ENCODE results near the gene MLLT3. TPM values are rescaled to one million over a fixed set of nuclear protein-coding genes. Genes with fewer than 3 reads are reported as not detected.

Gene MLLT3
- total and polyA plus RNA-seq, 2 donors (not counting 3 experiments of a cell fraction or from before 2014, with no cell fraction given): 6.1 to 10.0 TPM

DNA sequence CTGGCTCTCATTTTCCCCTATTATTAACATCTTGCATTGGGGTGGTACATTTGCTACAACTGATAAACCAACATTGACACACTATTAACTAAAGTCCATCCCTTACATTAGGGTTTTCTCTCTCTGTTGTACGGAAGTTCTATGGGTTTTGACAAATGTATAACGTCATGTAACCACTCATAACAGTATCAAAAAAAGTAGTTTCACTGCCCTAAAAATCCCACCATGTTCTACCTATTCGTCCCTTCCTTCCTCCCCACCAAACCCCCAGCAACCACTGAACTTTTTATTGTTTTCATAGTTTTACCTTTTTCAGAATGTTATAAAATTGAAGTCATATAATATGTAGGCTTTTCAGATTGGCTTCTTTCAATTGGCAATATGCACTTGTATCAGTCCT is 40.1 kb downstream of the MLLT3 start:
- Histone ChIP-seq H3K27me3 (ENCODE audit: control insufficient read depth in 2 of 2, insufficient read depth in 2 of 2, low read length in 2 of 2) (no peaks in the 10 kb centered on the region), H3K4me2 (ENCODE audit: insufficient read depth, low read length) (no peak overlapping the region), H3K4me1 (ENCODE audit: control insufficient read depth, extremely low read depth, insufficient read depth, low read length) (no peaks in the 10 kb centered on the region), H2AFZ (ENCODE audit: low read depth, low read length) (no peak overlapping the region), H3K36me3 (ENCODE audit: control insufficient read depth in 2 of 2, extremely low read depth in 1 of 2, insufficient read depth in 2 of 2, low read length in 2 of 2) (no peaks in the 10 kb centered on the region), H3K9me3 (replicated peaks; ENCODE audit: control insufficient read depth, insufficient read depth, low read length) (no peaks in the 10 kb centered on the region), H3K27ac (ENCODE audit: insufficient read depth, low read depth, low read length) (no peak overlapping the region), H3K9ac (replicated peaks; ENCODE audit: extremely low read depth, insufficient read depth, low read length) (no peak overlapping the region), H4K20me1 (replicated peaks; ENCODE audit: control insufficient read depth, extremely low read depth, insufficient read depth, low read length) (no peaks in the 10 kb centered on the region), H3K79me2 (ENCODE audit: control insufficient read depth, insufficient read depth, low read length) (no peaks in the 10 kb centered on the region), H3K4me3 (replicated peaks in 1 of 3; ENCODE audit: insufficient read depth in 1 of 3, low read depth in 1 of 3, low read length in 3 of 3) (no peak overlapping the region), H3K9me1 (replicated peaks; ENCODE audit: control insufficient read depth, extremely low read depth, insufficient read depth, low read length) (no peaks in the 10 kb centered on the region)
- CTCF ChIA-PET: no interaction called here
- FAIRE-seq: no peak
- TF ChIP-seq POLR2A (IDR thresholded peaks at IDR 0.05; ENCODE audit: low read depth, low read length) (no peak), JUN (IDR thresholded peaks at IDR 0.05; ENCODE audit: borderline replicate concordance, insufficient read depth, insufficient read length, low read depth) (no peak), EZH2 (IDR thresholded peaks at IDR 0.05; ENCODE audit: borderline replicate concordance, low read depth, low read length, severe bottlenecking) (no peak), POLR2AphosphoS5 (IDR thresholded peaks at IDR 0.05; ENCODE audit: insufficient read depth, low read depth, low read length) (no peak), FOS (IDR thresholded peaks at IDR 0.05; ENCODE audit: borderline replicate concordance, insufficient read depth, low read length) (no peak), MYC (IDR thresholded peaks at IDR 0.05; ENCODE audit: low read depth, low read length) (no peak), GATA2 (IDR thresholded peaks at IDR 0.05; ENCODE audit: insufficient read depth, insufficient read length, low read depth, low read length) (no peak)
- TF ChIP-seq, protein P1, sequence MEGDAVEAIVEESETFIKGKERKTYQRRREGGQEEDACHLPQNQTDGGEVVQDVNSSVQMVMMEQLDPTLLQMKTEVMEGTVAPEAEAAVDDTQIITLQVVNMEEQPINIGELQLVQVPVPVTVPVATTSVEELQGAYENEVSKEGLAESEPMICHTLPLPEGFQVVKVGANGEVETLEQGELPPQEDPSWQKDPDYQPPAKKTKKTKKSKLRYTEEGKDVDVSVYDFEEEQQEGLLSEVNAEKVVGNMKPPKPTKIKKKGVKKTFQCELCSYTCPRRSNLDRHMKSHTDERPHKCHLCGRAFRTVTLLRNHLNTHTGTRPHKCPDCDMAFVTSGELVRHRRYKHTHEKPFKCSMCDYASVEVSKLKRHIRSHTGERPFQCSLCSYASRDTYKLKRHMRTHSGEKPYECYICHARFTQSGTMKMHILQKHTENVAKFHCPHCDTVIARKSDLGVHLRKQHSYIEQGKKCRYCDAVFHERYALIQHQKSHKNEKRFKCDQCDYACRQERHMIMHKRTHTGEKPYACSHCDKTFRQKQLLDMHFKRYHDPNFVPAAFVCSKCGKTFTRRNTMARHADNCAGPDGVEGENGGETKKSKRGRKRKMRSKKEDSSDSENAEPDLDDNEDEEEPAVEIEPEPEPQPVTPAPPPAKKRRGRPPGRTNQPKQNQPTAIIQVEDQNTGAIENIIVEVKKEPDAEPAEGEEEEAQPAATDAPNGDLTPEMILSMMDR (IDR thresholded peaks at IDR 0.05; ENCODE audit: extremely low read depth in 1 of 2, insufficient read depth in 1 of 2, low read depth in 1 of 2, low read length in 2 of 2): no peak
- TF ChIP-seq, protein P2, sequence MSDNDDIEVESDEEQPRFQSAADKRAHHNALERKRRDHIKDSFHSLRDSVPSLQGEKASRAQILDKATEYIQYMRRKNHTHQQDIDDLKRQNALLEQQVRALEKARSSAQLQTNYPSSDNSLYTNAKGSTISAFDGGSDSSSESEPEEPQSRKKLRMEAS (IDR thresholded peaks at IDR 0.05; ENCODE audit: insufficient read depth, insufficient read length): no peak
- no TSS peak for BruUV-seq (replicated peaks)
- intact Hi-C loops (cut with micrococcal nuclease) (no loop called here), dilution Hi-C loops (cut with MboI; ENCODE audit: extremely low pct_ligation_motif_present, low sequenced_read_pairs) (no loop called here)
- no peak for DNase-seq (ENCODE audit: low read depth, low spot score)
- POLR2A ChIA-PET: no interaction called here

Data from endothelial cell of umbilical vein (primary cell).